Prostate gland (tissue), 2 donors: Measurements from ENCODE around the gene ALDH4A1. TPM values are rescaled to one million over a fixed set of nuclear protein-coding genes. Genes with fewer than 3 reads are reported as not detected.
A peak's percentile ranks its signal among the peaks of the same experiment; 100 is the strongest.

Experiments
- DNase-seq: peaks from one replicate; pipeline ENCODE4 v3.0.0-alpha.2; 2019; ENCODE audit warnings: low spot score
- H3K27ac ChIP-seq, 2 donors: fragments of 200-600 bp; sonication (generic); 2 replicates each; pipeline ENCODE4 v1.5.1; 2017 to 2019
- H3K27me3 ChIP-seq: fragments of 200-600 bp; sonication (generic); replicated peaks from 2 replicates; pipeline ENCODE4 v1.5.1; 2019; ENCODE audit not compliant: insufficient read depth
- H3K36me3 ChIP-seq, 2 donors: fragments of 200-600 bp; sonication (generic); 1 replicate in 1 of 2; 2 replicates in 1 of 2; pipeline versions ENCODE4 v1.5.1 to v1.8.1; 2017 to 2019
- H3K4me1 ChIP-seq: fragments of 200-600 bp; sonication (generic); replicated peaks from 2 replicates; pipeline ENCODE4 v1.5.1; 2019
- H3K4me3 ChIP-seq, 2 donors: fragments of 200-600 bp; sonication (generic); 2 replicates each; pipeline ENCODE4 v1.5.1; 2017 to 2019
- H3K9me3 ChIP-seq: fragments of 200-600 bp; sonication (generic); 2 replicates; pipeline ENCODE4 v1.5.1; 2017
- POLR2A ChIP-seq: fragments of 450-650 bp; IDR thresholded peaks from one replicate; pipeline ENCODE4 v1.6.1; 2016; ENCODE audit warnings: antibody characterized with exemption, mild to moderate bottlenecking
- POLR2AphosphoS5 ChIP-seq: sonication (generic); formaldehyde crosslinking; IDR thresholded peaks from one replicate; pipeline ENCODE4 v1.6.1; 2017; ENCODE audit warnings: antibody characterized with exemption
- WGBS: methylation state at CpG from one replicate; pipeline ENCODE4 v1.1.5; 2018; 5-methylcytosine and 5-hydroxymethylcytosine counted together
- intact Hi-C: fragments of 100-400 bp; cut with DNase I; formaldehyde crosslinking; loops from one replicate; pipeline ENCODE4 v1.14.2; 2022
- total RNA-seq, 2 donors: library from RNA; depleted of rRNA; stranded (reverse); fragments of >200 nt; gene quantifications; one replicate each; pipeline ENCODE4 v1.1.0, GENCODE V29; 2016
- TF ChIP-seq, protein P1 (sequence below), 4 experiments: fragments of 200-600 bp in 2 of 4; fragments of 450-650 bp in 2 of 4; sonication (generic) in 2 of 4; IDR thresholded peaks; 1 replicate in 3 of 4; 2 replicates in 1 of 4; pipeline ENCODE4 v1.5.1; 2016 to 2019; ENCODE audit warnings: antibody characterized with exemption in 4 of 4, mild to moderate bottlenecking in 2 of 4, moderate library complexity in 2 of 4

ALDH4A1 gene
- total RNA-seq, 2 donors from 2014 or later = 15.7 to 58.4 TPM

DNA sequence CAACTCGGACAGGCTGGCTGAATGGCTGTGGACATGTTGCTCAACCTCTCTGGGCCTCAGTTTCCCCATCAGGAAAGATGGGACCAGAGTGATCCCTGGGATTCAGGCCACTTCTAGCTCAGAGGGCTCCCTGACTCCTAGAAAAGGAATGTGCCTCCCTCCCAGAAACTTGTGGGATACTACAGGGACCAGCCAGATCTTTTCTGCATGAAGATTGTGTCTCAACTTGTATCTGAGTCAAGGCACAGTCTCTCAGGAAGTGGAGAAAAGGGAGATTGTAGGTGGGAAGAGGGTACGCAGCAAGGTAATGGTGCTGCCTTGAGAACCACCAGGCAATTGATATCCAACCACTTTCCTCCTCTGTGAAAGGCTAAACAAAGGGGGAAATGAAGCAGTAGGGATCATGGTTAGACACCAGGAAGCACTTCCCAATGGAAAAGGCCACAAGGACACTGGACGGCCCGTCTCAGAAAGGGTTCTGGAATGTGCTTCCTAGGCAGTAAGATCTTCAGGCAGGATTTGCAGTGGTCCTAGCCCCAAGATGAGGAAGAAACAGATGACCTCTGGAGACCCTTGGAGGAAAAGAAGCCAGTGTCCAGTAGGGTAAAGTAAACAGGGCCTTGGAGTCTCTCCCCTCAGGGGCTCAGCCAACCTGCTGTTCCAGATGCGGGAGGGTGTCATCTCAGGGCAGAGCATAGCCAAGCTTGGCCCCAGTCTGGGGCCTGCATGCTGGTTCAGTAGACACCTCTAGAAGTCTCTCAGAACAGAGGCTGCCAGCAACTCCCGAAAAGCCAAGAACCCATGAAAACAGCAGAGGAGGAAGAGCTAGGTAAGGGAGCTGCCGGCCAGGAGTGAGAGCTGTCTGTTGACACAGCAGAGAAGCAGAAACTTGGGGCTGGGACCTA, 37.3 kb upstream of the ALDH4A1 start:
- no peak for TF ChIP-seq POLR2A
- TF ChIP-seq POLR2AphosphoS5 = no peak
- TF ChIP-seq, protein P1, sequence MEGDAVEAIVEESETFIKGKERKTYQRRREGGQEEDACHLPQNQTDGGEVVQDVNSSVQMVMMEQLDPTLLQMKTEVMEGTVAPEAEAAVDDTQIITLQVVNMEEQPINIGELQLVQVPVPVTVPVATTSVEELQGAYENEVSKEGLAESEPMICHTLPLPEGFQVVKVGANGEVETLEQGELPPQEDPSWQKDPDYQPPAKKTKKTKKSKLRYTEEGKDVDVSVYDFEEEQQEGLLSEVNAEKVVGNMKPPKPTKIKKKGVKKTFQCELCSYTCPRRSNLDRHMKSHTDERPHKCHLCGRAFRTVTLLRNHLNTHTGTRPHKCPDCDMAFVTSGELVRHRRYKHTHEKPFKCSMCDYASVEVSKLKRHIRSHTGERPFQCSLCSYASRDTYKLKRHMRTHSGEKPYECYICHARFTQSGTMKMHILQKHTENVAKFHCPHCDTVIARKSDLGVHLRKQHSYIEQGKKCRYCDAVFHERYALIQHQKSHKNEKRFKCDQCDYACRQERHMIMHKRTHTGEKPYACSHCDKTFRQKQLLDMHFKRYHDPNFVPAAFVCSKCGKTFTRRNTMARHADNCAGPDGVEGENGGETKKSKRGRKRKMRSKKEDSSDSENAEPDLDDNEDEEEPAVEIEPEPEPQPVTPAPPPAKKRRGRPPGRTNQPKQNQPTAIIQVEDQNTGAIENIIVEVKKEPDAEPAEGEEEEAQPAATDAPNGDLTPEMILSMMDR (IDR thresholded peaks at IDR 0.05) = no peak
- H3K27me3 ChIP-seq = no peaks in the 10 kb centered on the region
- intact Hi-C loops = no loop called here
- H3K27ac ChIP-seq = peak overlapping the region; percentile 51 to 58
- WGBS = 65% methylated on average over 7 of the region's 7 CpGs
- H3K4me3 ChIP-seq = no peak overlapping the region
- H3K9me3 ChIP-seq = no peaks in the 10 kb centered on the region
- DNase-seq = no peak
- no peaks in the 10 kb centered on the region for H3K36me3 ChIP-seq
- H3K4me1 ChIP-seq = peaks cover 21% of the 10 kb centered on the region

DNA sequence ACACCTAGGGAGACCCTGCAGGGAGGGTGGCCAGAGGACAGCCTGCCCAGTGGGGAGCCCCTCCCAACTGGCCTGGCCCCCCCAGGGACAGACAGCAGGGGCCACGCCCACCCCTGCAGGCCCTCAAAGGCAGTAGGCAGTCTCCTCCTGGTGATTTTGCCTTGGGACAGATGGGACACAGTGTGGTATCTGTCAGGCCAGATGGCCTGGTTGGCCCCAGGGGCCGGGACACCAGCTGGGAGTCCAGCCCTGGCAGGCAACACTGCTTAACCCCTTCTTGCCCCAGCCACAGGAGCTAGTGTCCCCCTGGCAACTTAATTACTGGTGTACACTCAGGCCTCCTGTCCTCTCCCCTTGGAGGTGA, 36.3 kb upstream of the ALDH4A1 start:
- no peak for DNase-seq
- Histone ChIP-seq H3K4me3 (no peak overlapping the region), H3K36me3 (no peaks in the 10 kb centered on the region), H3K4me1 (peaks cover 21% of the 10 kb centered on the region), H3K9me3 (no peaks in the 10 kb centered on the region), H3K27ac (peak overlapping the region in 1 of 2 donors; percentile 15), H3K27me3 (no peaks in the 10 kb centered on the region)
- intact Hi-C loops = no loop called here
- TF ChIP-seq POLR2A = no peak
- 91% methylated on average over 1 of the region's 2 CpGs for WGBS

DNA sequence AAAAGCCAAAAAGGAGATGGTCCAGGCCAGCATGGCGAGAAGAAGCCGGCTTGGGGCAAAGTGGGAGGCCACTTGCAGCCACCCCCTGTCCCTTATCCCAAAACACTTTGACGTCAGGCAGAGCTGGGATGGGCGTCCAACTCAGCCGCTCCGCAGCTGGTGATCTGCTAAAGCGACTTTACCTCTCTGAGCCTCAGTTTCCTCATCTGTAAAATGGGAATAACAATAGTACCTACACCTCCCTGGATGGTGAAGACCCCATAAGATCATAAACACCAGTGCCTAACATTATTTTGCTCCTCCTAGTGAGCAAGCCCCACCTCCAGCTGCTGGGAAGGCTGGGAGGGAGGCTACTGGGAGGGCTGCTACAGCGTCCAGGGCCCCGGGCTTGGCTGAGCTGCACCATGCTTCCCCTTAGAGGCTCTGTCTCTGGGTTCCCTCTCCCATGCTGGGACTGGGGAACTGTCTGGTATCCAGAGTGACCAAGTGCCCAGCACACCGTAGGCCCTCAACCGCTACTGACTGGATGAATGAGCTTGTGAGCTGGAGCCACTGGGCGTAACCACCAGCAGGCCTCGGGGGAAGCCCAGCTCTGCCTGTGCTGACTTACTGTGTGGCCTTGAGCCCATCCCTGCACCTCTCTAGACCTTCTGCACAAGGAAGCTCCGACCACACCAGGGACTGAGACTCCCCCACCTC, 35.8 kb upstream of the ALDH4A1 start:
- Histone ChIP-seq H3K4me1 (peaks cover 21% of the 10 kb centered on the region), H3K27ac (no peak overlapping the region), H3K36me3 (no peaks in the 10 kb centered on the region), H3K4me3 (no peak overlapping the region), H3K9me3 (no peaks in the 10 kb centered on the region), H3K27me3 (no peaks in the 10 kb centered on the region)
- no peak for DNase-seq
- WGBS = 85% methylated on average over 14 of the region's 14 CpGs
- intact Hi-C loops = no loop called here
- no peak for TF ChIP-seq POLR2A
- TF ChIP-seq, protein P1 (IDR thresholded peaks at IDR 0.05) = no peak
- TF ChIP-seq POLR2AphosphoS5 = no peak

DNA sequence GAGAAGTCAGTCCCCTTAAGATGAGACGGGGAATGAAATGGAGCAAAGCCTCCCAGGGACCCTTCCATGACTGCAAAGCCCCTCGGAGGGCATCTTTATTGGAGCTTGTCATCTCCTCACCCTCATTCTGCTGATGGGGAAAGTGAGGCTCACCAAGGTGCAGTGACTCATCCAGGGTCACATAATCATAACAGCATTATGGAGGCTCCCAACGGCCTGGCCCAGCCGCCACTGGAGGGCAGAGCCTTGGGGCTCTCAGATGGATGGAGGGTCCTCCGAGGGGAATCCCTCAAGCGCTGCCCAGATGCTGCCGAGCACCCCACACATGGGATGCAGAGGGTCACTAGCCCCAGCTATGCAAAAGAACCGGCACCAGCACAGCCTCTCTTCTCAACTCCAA, 35.2 kb upstream of the ALDH4A1 start:
- TF ChIP-seq, protein P1 (IDR thresholded peaks at IDR 0.05) = no peak
- TF ChIP-seq POLR2A (no peak), POLR2AphosphoS5 (no peak)
- no peak overlapping the region for H3K27ac ChIP-seq

DNA sequence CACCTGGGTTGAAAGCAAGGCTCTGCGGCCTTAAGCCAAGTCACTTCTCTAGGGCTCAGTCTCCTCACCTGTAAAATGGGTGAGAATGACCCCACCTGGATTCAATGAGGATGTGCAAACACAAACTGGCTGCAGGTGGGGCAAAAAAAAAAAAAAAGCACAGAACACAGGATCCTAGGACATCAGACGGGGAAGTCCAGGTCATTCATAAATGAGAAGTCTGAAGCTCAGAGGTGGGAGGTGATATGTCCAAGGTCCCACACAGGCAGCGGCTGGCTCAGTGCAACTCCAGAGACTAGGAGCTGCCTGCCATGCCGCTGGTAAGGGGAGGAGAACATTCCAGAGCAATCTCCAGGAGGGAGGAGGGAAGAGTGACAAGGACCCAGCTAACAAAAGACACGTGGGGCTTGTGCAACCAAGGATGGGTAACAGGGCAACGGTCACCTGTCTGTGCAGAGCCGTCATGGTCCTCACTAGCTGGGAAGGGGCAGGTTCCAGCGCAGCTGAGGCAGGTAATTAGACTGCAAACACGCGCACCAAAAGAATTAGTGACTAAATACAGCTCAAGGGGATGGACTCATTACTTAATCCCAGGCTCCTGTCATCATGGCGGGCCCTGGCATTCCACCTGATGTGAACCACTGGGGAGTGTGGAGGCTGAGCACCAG, 34.6 kb upstream of the ALDH4A1 start:
- DNase-seq = no peak
- no peak overlapping the region for H3K4me3 ChIP-seq
- peaks cover 23% of the 10 kb centered on the region for H3K4me1 ChIP-seq
- WGBS = 73% methylated on average over 11 of the region's 11 CpGs
- intact Hi-C loops = no loop called here
- H3K36me3 ChIP-seq = no peaks in the 10 kb centered on the region
- H3K27ac ChIP-seq = no peak overlapping the region
- TF ChIP-seq, protein P1 (IDR thresholded peaks at IDR 0.05) = no peak
- no peak for TF ChIP-seq POLR2A
- TF ChIP-seq POLR2AphosphoS5 = no peak
- no peaks in the 10 kb centered on the region for H3K27me3 ChIP-seq
- H3K9me3 ChIP-seq = no peaks in the 10 kb centered on the region

More for the DNA sequence above, 35.2 kb upstream of the ALDH4A1 start:
- Histone ChIP-seq H3K36me3 (no peaks in the 10 kb centered on the region), H3K27me3 (no peaks in the 10 kb centered on the region), H3K4me3 (no peak overlapping the region), H3K9me3 (no peaks in the 10 kb centered on the region), H3K4me1 (peaks cover 23% of the 10 kb centered on the region)
- WGBS = 87% methylated on average over 8 of the region's 8 CpGs
- no peak for DNase-seq
- intact Hi-C loops = no loop called here
